CD14-positive monocyte (primary cell): ENCODE data around the gene HSF4. TPM values are rescaled to one million over a fixed set of nuclear protein-coding genes. Genes with fewer than 3 reads are reported as not detected.

Source experiments
- DNase-seq, 3 donors: peaks; one replicate each; pipeline ENCODE4 v3.0.0-alpha.2; 2011 to 2022
- H2AFZ ChIP-seq: 2 replicates; pipeline ENCODE4 v1.6.0; 2012; ENCODE audit warnings: mild to moderate bottlenecking, low read depth, low read length, inconsistent platforms; ENCODE audit not compliant: insufficient read depth, poor library complexity, severe bottlenecking
- H3K27ac ChIP-seq, 2 donors: 1 replicate in 1 of 2; 2 replicates in 1 of 2; pipeline ENCODE4 v1.5.1; 2012 to 2013; ENCODE audit warnings: low read length in 2 of 2, control low read depth in 1 of 2, inconsistent platforms in 1 of 2, low read depth in 1 of 2, mild to moderate bottlenecking in 1 of 2
- H3K27me3 ChIP-seq, 2 donors: one replicate each; pipeline versions ENCODE4 v1.6.0 to v1.6.1; 2011 to 2013; ENCODE audit warnings: low read length in 2 of 2; ENCODE audit not compliant: control insufficient read depth in 2 of 2, insufficient read depth in 2 of 2
- H3K36me3 ChIP-seq, 2 donors: replicated peaks in 1 of 2; 1 replicate in 1 of 2; 2 replicates in 1 of 2; pipeline versions ENCODE4 v1.5.1 to v1.6.1; 2012 to 2013; ENCODE audit warnings: low read length in 2 of 2, control low read depth in 1 of 2, inconsistent platforms in 1 of 2, mild to moderate bottlenecking in 1 of 2; ENCODE audit not compliant: insufficient read depth in 2 of 2, control insufficient read depth in 1 of 2
- H3K4me1 ChIP-seq, 2 donors: 1 replicate in 1 of 2; 2 replicates in 1 of 2; pipeline versions ENCODE4 v1.5.1 to v1.6.1; 2012 to 2013; ENCODE audit warnings: low read length in 2 of 2, control low read depth in 1 of 2, inconsistent platforms in 1 of 2, mild to moderate bottlenecking in 1 of 2, moderate library complexity in 1 of 2; ENCODE audit not compliant: insufficient read depth in 2 of 2, control insufficient read depth in 1 of 2
- H3K4me2 ChIP-seq: replicated peaks from 2 replicates; pipeline ENCODE3; 2012; ENCODE audit warnings: low read length, moderate library complexity, mild to moderate bottlenecking; ENCODE audit not compliant: poor library complexity, severe bottlenecking; ENCODE audit errors: extremely low read depth
- H3K4me3 ChIP-seq, 3 experiments: fragments of 200-600 bp in 1 of 3; sonication (generic) in 1 of 3; replicated peaks in 1 of 3; 1 replicate in 2 of 3; 2 replicates in 1 of 3; pipeline ENCODE4 v1.5.1; 2011 to 2013; ENCODE audit warnings: low read length in 3 of 3, mild to moderate bottlenecking in 3 of 3, control low read depth in 2 of 3, low read depth in 2 of 3, inconsistent platforms in 1 of 3, moderate library complexity in 1 of 3
- H3K79me2 ChIP-seq: 2 replicates; pipeline ENCODE4 v1.6.0; 2012; ENCODE audit warnings: mild to moderate bottlenecking, control low read depth, inconsistent platforms, low read length, moderate library complexity; ENCODE audit not compliant: insufficient read depth
- H3K9ac ChIP-seq: 2 replicates; pipeline ENCODE4 v1.6.0; 2017; ENCODE audit warnings: low read length, mild to moderate bottlenecking; ENCODE audit not compliant: insufficient read depth, poor library complexity, severe bottlenecking
- H3K9me3 ChIP-seq, 2 donors: replicated peaks in 1 of 2; 1 replicate in 1 of 2; 2 replicates in 1 of 2; pipeline versions ENCODE4 v1.5.1 to v1.6.1; 2012 to 2013; ENCODE audit warnings: low read length in 2 of 2, control low read depth in 1 of 2; ENCODE audit not compliant: control insufficient read depth in 1 of 2, insufficient read depth in 1 of 2
- H4K20me1 ChIP-seq: 2 replicates; pipeline ENCODE4 v1.6.0; 2012; ENCODE audit warnings: mild to moderate bottlenecking, low read length, control low read depth, moderate library complexity; ENCODE audit not compliant: insufficient read depth
- H3K27ac Mint-ChIP-seq, 7 donors: one replicate each; pipeline ENCODE4 v1.8.0; 2020; ENCODE audit warnings: mild to moderate bottlenecking in 7 of 7, mixed read lengths in 7 of 7, moderate library complexity in 6 of 7, inconsistent platforms in 2 of 7
- H3K27me3 Mint-ChIP-seq, 3 donors: one replicate each; pipeline ENCODE4 v1.8.0; 2021 to 2022; ENCODE audit warnings: low read depth in 3 of 3, mild to moderate bottlenecking in 3 of 3, mixed read lengths in 3 of 3, moderate library complexity in 3 of 3, inconsistent platforms in 1 of 3
- H3K36me3 Mint-ChIP-seq, 2 donors: one replicate each; pipeline ENCODE4 v1.8.0; 2020; ENCODE audit warnings: mixed read lengths in 2 of 2, inconsistent platforms in 1 of 2, mild to moderate bottlenecking in 1 of 2
- H3K4me1 Mint-ChIP-seq: one replicate; pipeline ENCODE4 v1.8.0; 2020; ENCODE audit warnings: mild to moderate bottlenecking, mixed read lengths
- H3K4me3 Mint-ChIP-seq, 2 donors: one replicate each; pipeline ENCODE4 v1.8.0; 2020; ENCODE audit warnings: mild to moderate bottlenecking in 2 of 2, mixed read lengths in 2 of 2, moderate library complexity in 1 of 2
- H3K9me3 Mint-ChIP-seq, 7 donors: one replicate each; pipeline ENCODE4 v1.8.0; 2020 to 2022; ENCODE audit warnings: mixed read lengths in 7 of 7, mild to moderate bottlenecking in 6 of 7, moderate library complexity in 6 of 7, inconsistent platforms in 2 of 7
- CTCF ChIP-seq: fragments of 200-600 bp; IDR thresholded peaks from one replicate; pipeline ENCODE4 v1.8.0; 2022; ENCODE audit warnings: antibody characterized with exemption, mild to moderate bottlenecking
- WGBS: methylation state at CpG from one replicate; pipeline ENCODE4 v1.1.5; 2013; ENCODE audit warnings: missing lambda C conversion rate; ENCODE audit not compliant: insufficient coverage; 5-methylcytosine and 5-hydroxymethylcytosine counted together
- intact Hi-C, 2 donors: fragments of 100-400 bp; cut with micrococcal nuclease; formaldehyde crosslinking; loops; one replicate each; pipeline versions ENCODE4 v1.15.0 to v1.15.1; 2023
- polyA plus RNA-seq, 3 donors: library from polyadenylated mRNA; depleted of rRNA in 1 of 3; unstranded in 2 of 3; stranded (reverse) in 1 of 3; fragments of 300-500 nt in 2 of 3; fragments of >200 nt in 1 of 3; fragmentation: Illumina TruSeq in 2 of 3; gene quantifications; 1 replicate in 2 of 3; 2 replicates in 1 of 3; pipeline ENCODE4 v1.2.3, GENCODE V29; 2012 to 2021
- small RNA-seq: library from RNA; depleted of rRNA; stranded (forward); fragments of <200 nt; gene quantifications from one replicate; pipeline ENCODE3, GENCODE V24; 2012; ENCODE audit warnings: low read depth; ENCODE audit not compliant: insufficient read length

Gene HSF4
- polyA plus RNA-seq, 3 donors = 53.4 TPM; not detected in 2

- Histone ChIP-seq H3K4me1 (peaks cover 19 to 21% of the 10 kb centered on the region in 2 donors), H3K36me3 (no peaks in the 10 kb centered on the region), H3K4me3 (no peak overlapping the region), H3K27me3 (no peaks in the 10 kb centered on the region), H4K20me1 (no peaks in the 10 kb centered on the region), H3K9ac (no peak overlapping the region), H3K27ac (no peak overlapping the region), H3K79me2 (no peaks in the 10 kb centered on the region), H2AFZ (no peak overlapping the region), H3K9me3 (no peaks in the 10 kb centered on the region), H3K4me2 (no peak overlapping the region)
- Mint-ChIP-seq H3K27ac (peak overlapping the region in 2 of 7 donors; percentile 35 to 53), H3K4me1 (peaks cover 32% of the 10 kb centered on the region), H3K36me3 (peaks cover 6 to 9% of the 10 kb centered on the region in 2 donors), H3K4me3 (no peak overlapping the region), H3K27me3 (peaks cover 0 to 6% (median 5%) of the 10 kb centered on the region in 3 donors), H3K9me3 (peaks cover 0 to 2% (median 0%) of the 10 kb centered on the region in 7 donors)
- intact Hi-C loops = no loop called here
- 70% methylated on average over 4 of the region's 5 CpGs for WGBS
- DNase-seq = no peak
- no peak for TF ChIP-seq CTCF
Observed at GRCh38 chr16:67215706-67216105, 51.2 kb downstream of the HSF4 start.

GRCh38 chr16:67216612-67217490 lies 52.3 kb downstream of the HSF4 start:
- peak overlapping the region; percentile 13 to 14 for H3K27ac ChIP-seq
- Mint-ChIP-seq H3K4me3 (peak overlapping the region; percentile 18 to 80), H3K9me3 (peaks cover 0 to 2% (median 0%) of the 10 kb centered on the region in 7 donors), H3K4me1 (peaks cover 32% of the 10 kb centered on the region), H3K27me3 (peaks cover 0 to 6% (median 3%) of the 10 kb centered on the region in 3 donors), H3K36me3 (peaks cover 5 to 9% of the 10 kb centered on the region in 2 donors), H3K27ac (peak overlapping the region in 5 of 7 donors; percentile 62 to 86 (median 75))
- H3K4me2 ChIP-seq = peak overlapping the region; percentile 39
- 33% methylated on average over 14 of the region's 18 CpGs for WGBS
- H3K36me3 ChIP-seq = no peaks in the 10 kb centered on the region
- no peaks in the 10 kb centered on the region for H3K27me3 ChIP-seq
- peak overlapping the region in 1 of 3 experiments; percentile 28 for H3K4me3 ChIP-seq
- no peak overlapping the region for H3K9ac ChIP-seq
- H2AFZ ChIP-seq = peak overlapping the region; percentile 54
- intact Hi-C loops = no loop called here
- peaks cover 19 to 21% of the 10 kb centered on the region in 2 donors for H3K4me1 ChIP-seq
- H3K9me3 ChIP-seq = no peaks in the 10 kb centered on the region
- peak; percentile 44 to 62 (median 50) for DNase-seq
- no peak for TF ChIP-seq CTCF
- no peaks in the 10 kb centered on the region for H4K20me1 ChIP-seq
- no peaks in the 10 kb centered on the region for H3K79me2 ChIP-seq

Small RNA genes lying within 50 kb of the gene (small RNA-seq; reads per million reads assigned to genes)
- gene MIR328 = 7.3 reads per million, percentile 65 among the genes with 10 or more reads in this experiment

Other genes starting within 250 kb of the HSF4 start
- gene CDH16, start 245.9 kb upstream of the HSF4 start, polyA plus RNA-seq = not detected
- 1 to 10 TPM in 1 of 3 donors, under 1 TPM in 2; 0.42 to 1.9 (median 0.55) TPM for gene RRAD, start 239.2 kb upstream of the HSF4 start, polyA plus RNA-seq
- 100 to 1,000 TPM; 121 to 140 (median 132) TPM for gene CIAO2B, start 230.3 kb upstream of the HSF4 start, polyA plus RNA-seq
- gene CES2, start 229.2 kb upstream of the HSF4 start, polyA plus RNA-seq = 10 to 100 TPM; 14.0 to 29.0 (median 23.2) TPM
- gene CES3, start 203.5 kb upstream of the HSF4 start, polyA plus RNA-seq = under 1 TPM in 1 of 3 donors, not detected in 2; 0.48 TPM
- gene CES4A, start 176.2 kb upstream of the HSF4 start, polyA plus RNA-seq = 10 to 100 TPM in 1 of 3 donors, 1 to 10 TPM in 2; 3.3 to 47.6 (median 4.1) TPM
- 10 to 100 TPM; 28.3 to 45.4 (median 29.5) TPM for gene CBFB, start 135.6 kb upstream of the HSF4 start, polyA plus RNA-seq
- 10 to 100 TPM; 18.8 to 68.2 (median 26.5) TPM for gene PHAF1, start 54.8 kb upstream of the HSF4 start, polyA plus RNA-seq
- under 1 TPM; 0.10 to 0.67 (median 0.20) TPM for gene B3GNT9, start 13.7 kb upstream of the HSF4 start, polyA plus RNA-seq
- gene TRADD, start 4.8 kb upstream of the HSF4 start, polyA plus RNA-seq = 10 to 100 TPM; 26.0 to 46.2 (median 35.8) TPM
- 10 to 100 TPM in 1 of 3 donors, 1 to 10 TPM in 2; 3.2 to 27.7 (median 5.2) TPM for gene FBXL8, start 4.8 kb upstream of the HSF4 start, polyA plus RNA-seq
- 10 to 100 TPM in 1 of 3 donors, 1 to 10 TPM in 2; 2.7 to 17.0 (median 3.8) TPM for gene NOL3, start 5.8 kb downstream of the HSF4 start, polyA plus RNA-seq
- 10 to 100 TPM in 1 of 3 donors, under 1 TPM in 2; 0.58 to 43.3 (median 0.99) TPM for gene MATCAP1, start 19.2 kb downstream of the HSF4 start, polyA plus RNA-seq
- gene EXOC3L1, start 25.4 kb downstream of the HSF4 start, polyA plus RNA-seq = 1 to 10 TPM; 2.8 to 3.7 (median 3.0) TPM
- gene E2F4, start 27.4 kb downstream of the HSF4 start, polyA plus RNA-seq = 100 to 1,000 TPM in 1 of 3 donors, 10 to 100 TPM in 2; 53.1 to 191 (median 61.5) TPM
- 1 to 10 TPM in 1 of 3 donors, under 1 TPM in 1, not detected in 1; 0.15 to 7.0 TPM for gene ELMO3, start 34.4 kb downstream of the HSF4 start, polyA plus RNA-seq
- gene TMEM208, start 62.4 kb downstream of the HSF4 start, polyA plus RNA-seq = 100 to 1,000 TPM in 2 of 3 donors, 10 to 100 TPM in 1; 45.4 to 130 (median 117) TPM
- gene FHOD1, start 82.7 kb downstream of the HSF4 start, polyA plus RNA-seq = 100 to 1,000 TPM in 1 of 3 donors, 1 to 10 TPM in 2; 5.1 to 152 (median 5.5) TPM
- 1 to 10 TPM in 1 of 3 donors, not detected in 2; 1.0 TPM for gene SLC9A5, start 84.2 kb downstream of the HSF4 start, polyA plus RNA-seq
- gene PLEKHG4, start 114.8 kb downstream of the HSF4 start, polyA plus RNA-seq = 1 to 10 TPM in 2 of 3 donors, under 1 TPM in 1; 0.79 to 3.2 (median 3.0) TPM
- gene KCTD19, start 162.0 kb downstream of the HSF4 start, polyA plus RNA-seq = not detected
- 1 to 10 TPM in 2 of 3 donors, under 1 TPM in 1; 0.65 to 3.2 (median 1.8) TPM for gene LRRC36, start 162.1 kb downstream of the HSF4 start, polyA plus RNA-seq
- gene TPPP3, start 228.8 kb downstream of the HSF4 start, polyA plus RNA-seq = 100 to 1,000 TPM in 1 of 3 donors, 10 to 100 TPM in 2; 63.1 to 123 (median 78.6) TPM